Astrocyte of the spinal cord (primary cell): ENCODE data around the gene CDC42BPB.

Experiments used
- DNase-seq: peaks from one replicate; pipeline ENCODE4 v3.0.0; 2011; ENCODE audit warnings: low read depth, low spot score
- H3K4me3 ChIP-seq: 2 replicates; pipeline ENCODE4 v1.5.1; 2011; ENCODE audit warnings: low read depth, mild to moderate bottlenecking, low read length, moderate library complexity
- CTCF ChIP-seq: IDR thresholded peaks from 2 replicates; pipeline ENCODE4 v1.5.1; 2012; ENCODE audit warnings: low read depth, mild to moderate bottlenecking, low read length, inconsistent platforms
- in situ Hi-C: cut with HindIII; loops from 2 replicates; pipeline ENCODE4 v1.10.0; 2017; ENCODE audit warnings: low sequenced_read_pairs

CDC42BPB gene

GRCh38 chr14:102999227-102999895, 58.0 kb downstream of the CDC42BPB start:
- in situ Hi-C loops = no loop called here
- peak; percentile 36 for DNase-seq
- H3K4me3 ChIP-seq = no peak overlapping the region
- no peak for TF ChIP-seq CTCF

GRCh38 chr14:102998393-102998792, 59.0 kb downstream of the CDC42BPB start:
- H3K4me3 ChIP-seq = no peak overlapping the region
- TF ChIP-seq CTCF = peak; percentile 11
- in situ Hi-C loops = no loop called here
- peak; percentile 63 for DNase-seq

- H3K4me3 ChIP-seq = no peak overlapping the region
- DNase-seq = no peak
- TF ChIP-seq CTCF = no peak
- in situ Hi-C loops = no loop called here
Observed at GRCh38 chr14:102996941-102997340, 60.4 kb downstream of the CDC42BPB start.

- no peak for DNase-seq
- TF ChIP-seq CTCF = no peak
- in situ Hi-C loops = no loop called here
- H3K4me3 ChIP-seq = no peak overlapping the region
Observed at GRCh38 chr14:102994689-102995088, 62.7 kb downstream of the CDC42BPB start.

- in situ Hi-C loops = no loop called here
- peak; percentile 44 for DNase-seq
- TF ChIP-seq CTCF = no peak
- no peak overlapping the region for H3K4me3 ChIP-seq
Observed at GRCh38 chr14:102993523-102993922, 63.8 kb downstream of the CDC42BPB start.

- in situ Hi-C loops = no loop called here
- TF ChIP-seq CTCF = no peak
- no peak overlapping the region for H3K4me3 ChIP-seq
- no peak for DNase-seq
Observed at GRCh38 chr14:102991376-102991775, 66.0 kb downstream of the CDC42BPB start.

- peak; percentile 24 for DNase-seq
- H3K4me3 ChIP-seq = no peak overlapping the region
- in situ Hi-C loops = no loop called here
- TF ChIP-seq CTCF = no peak
Observed at GRCh38 chr14:102988054-102988453, 69.3 kb downstream of the CDC42BPB start.
